CD4-positive, alpha-beta T cell (primary cell): ENCODE data around the gene MPZL2. TPM values are rescaled to one million over a fixed set of nuclear protein-coding genes. Genes with fewer than 3 reads are reported as not detected.

Experiments
- ATAC-seq: fragments of 200-7000 bp; cut with Tn5 transposase; one replicate; pipeline ENCODE4 v1.10.0; 2022; ENCODE audit warnings: mild to moderate bottlenecking; ENCODE audit not compliant: poor library complexity
- CTCF ChIA-PET: fragments of 350-600 bp; sonication (Branson Sonifier 250); formaldehyde crosslinking; loops from one replicate; lab custom pipeline; 2021; ENCODE audit warnings: antibody characterized with exemption, inconsistent platforms; lab: Charles Lee
- POLR2A ChIA-PET: fragments of 350-600 bp; sonication (Branson Sonifier 250); formaldehyde crosslinking; loops from one replicate; lab custom pipeline; 2021; ENCODE audit warnings: antibody characterized with exemption, inconsistent platforms; lab: Charles Lee
- DNase-seq, 14 experiments: peaks; one replicate each; pipeline ENCODE4 v3.0.0-alpha.2; 2013 to 2020; ENCODE audit warnings: mixed read lengths in 2 of 14
- H3K27ac ChIP-seq, 2 donors: one replicate each; pipeline versions ENCODE4 v1.5.1 to v1.7.0; 2013; ENCODE audit warnings: low read length in 2 of 2, low read depth in 1 of 2, mild to moderate bottlenecking in 1 of 2
- H3K27me3 ChIP-seq, 2 experiments: 1 replicate in 1 of 2; 2 replicates in 1 of 2; pipeline versions ENCODE4 v1.6.1 to v1.7.0; 2013; ENCODE audit warnings: low read length in 2 of 2, control low read depth in 1 of 2, mild to moderate bottlenecking in 1 of 2, moderate library complexity in 1 of 2; ENCODE audit not compliant: insufficient read depth in 2 of 2, control insufficient read depth in 1 of 2
- H3K36me3 ChIP-seq: one replicate; pipeline ENCODE4 v1.6.1; 2013; ENCODE audit warnings: low read length, control low read depth; ENCODE audit not compliant: insufficient read depth
- H3K4me1 ChIP-seq: one replicate; pipeline ENCODE4 v1.6.1; 2013; ENCODE audit warnings: low read length, control low read depth; ENCODE audit not compliant: insufficient read depth
- H3K4me3 ChIP-seq: one replicate; pipeline ENCODE4 v1.5.1; 2013; ENCODE audit warnings: mild to moderate bottlenecking, low read length, moderate library complexity
- H3K9me3 ChIP-seq, 2 experiments: 1 replicate in 1 of 2; 2 replicates in 1 of 2; pipeline versions ENCODE4 v1.6.1 to v1.7.0; 2013; ENCODE audit warnings: low read length in 2 of 2, mild to moderate bottlenecking in 2 of 2, control low read depth in 1 of 2, moderate library complexity in 1 of 2; ENCODE audit not compliant: control insufficient read depth in 1 of 2, insufficient read depth in 1 of 2
- H3K27ac Mint-ChIP-seq: one replicate; pipeline ENCODE4 v1.8.0; 2020; ENCODE audit warnings: mixed read lengths
- H3K27me3 Mint-ChIP-seq: one replicate; pipeline ENCODE4 v1.8.0; 2021; ENCODE audit warnings: mixed read lengths
- H3K36me3 Mint-ChIP-seq: one replicate; pipeline ENCODE4 v1.8.0; 2021; ENCODE audit warnings: low read depth, mixed read lengths
- H3K4me1 Mint-ChIP-seq: one replicate; pipeline ENCODE4 v1.8.0; 2021; ENCODE audit warnings: low read depth, mixed read lengths
- H3K4me3 Mint-ChIP-seq: one replicate; pipeline ENCODE4 v1.8.0; 2020; ENCODE audit warnings: mild to moderate bottlenecking, mixed read lengths
- H3K9me3 Mint-ChIP-seq: one replicate; pipeline ENCODE4 v1.8.0; 2020; ENCODE audit warnings: mixed read lengths
- CTCF ChIP-seq: fragments of 200-600 bp; IDR thresholded peaks from one replicate; pipeline ENCODE4 v1.8.0; 2022; ENCODE audit warnings: antibody characterized with exemption, mild to moderate bottlenecking
- intact Hi-C, 2 experiments: fragments of 100-400 bp; cut with DNase I in 1 of 2; cut with micrococcal nuclease in 1 of 2; formaldehyde crosslinking; loops; one replicate each; pipeline versions ENCODE4 v1.15.1 to v1.9.0; 2023 to 2025; cut with DNase I, micrococcal nuclease
- total RNA-seq, 174 experiments: library from RNA in 2 of 174; stranded (reverse) in 2 of 174; gene quantifications; one replicate each; pipeline ENCODE4 v1.2.3 and lab custom pipeline; 2021 to 2026

MPZL2 gene
- total RNA-seq, 2 experiments from 2014 or later: 0.95 to 1.8 TPM

DNA sequence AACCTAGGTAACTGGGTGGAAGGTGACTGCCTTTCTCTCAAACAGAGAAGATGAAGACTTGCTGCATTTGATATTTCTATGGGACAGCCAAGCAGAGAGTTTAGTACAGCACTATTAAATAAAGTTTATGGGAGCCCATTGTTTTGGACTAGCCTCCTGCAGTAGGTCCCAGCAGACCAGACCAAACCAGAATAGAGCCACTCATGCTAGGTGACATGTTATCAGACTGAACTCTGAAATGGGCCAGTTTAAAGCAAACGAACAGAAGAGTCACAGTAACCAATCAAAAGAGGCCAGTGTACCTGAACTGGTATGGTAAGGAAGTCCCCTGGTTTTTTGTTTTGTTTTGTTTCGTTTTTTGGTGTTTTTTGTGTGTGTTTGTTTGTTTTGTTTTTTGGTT is 7.9 kb upstream of the MPZL2 start:
- no peak overlapping the region for H3K4me3 Mint-ChIP-seq
- peaks cover 6% of the 10 kb centered on the region for H3K4me1 Mint-ChIP-seq
- ChIA-PET POLR2A (interaction anchor here (0.7 to 1.0 kb wide), 2 partner anchors 33 to 80 kb away, joined by 3 read pairs; partner anchors contain the start of gene CD3E), CTCF (interaction anchor here (0.6 kb wide), 1 partner anchor 85 kb away, joined by 3 read pairs; no protein-coding TSS in a partner anchor)
- ATAC-seq: no peak
- Histone ChIP-seq H3K27me3 (no peaks in the 10 kb centered on the region), H3K27ac (no peak overlapping the region), H3K36me3 (no peaks in the 10 kb centered on the region), H3K4me1 (peaks cover 5% of the 10 kb centered on the region), H3K4me3 (no peak overlapping the region), H3K9me3 (no peaks in the 10 kb centered on the region)
- no peak for TF ChIP-seq CTCF
- intact Hi-C loops: no loop called here
- no peaks in the 10 kb centered on the region for H3K9me3 Mint-ChIP-seq
- no peak overlapping the region for H3K27ac Mint-ChIP-seq
- no peaks in the 10 kb centered on the region for H3K36me3 Mint-ChIP-seq
- no peak for DNase-seq
- no peaks in the 10 kb centered on the region for H3K27me3 Mint-ChIP-seq

- no peak for ATAC-seq
- Histone ChIP-seq H3K36me3 (no peaks in the 10 kb centered on the region), H3K9me3 (no peaks in the 10 kb centered on the region), H3K4me3 (no peak overlapping the region), H3K4me1 (peaks cover 17% of the 10 kb centered on the region), H3K27ac (no peak overlapping the region), H3K27me3 (no peaks in the 10 kb centered on the region)
- H3K4me3 Mint-ChIP-seq: no peak overlapping the region
- H3K9me3 Mint-ChIP-seq: no peaks in the 10 kb centered on the region
- no peak for TF ChIP-seq CTCF
- H3K27me3 Mint-ChIP-seq: no peaks in the 10 kb centered on the region
- no peak for DNase-seq
- no peak overlapping the region for H3K27ac Mint-ChIP-seq
- no peaks in the 10 kb centered on the region for H3K36me3 Mint-ChIP-seq
- intact Hi-C loops: no loop called here
- CTCF ChIA-PET: no interaction called here
- POLR2A ChIA-PET: no interaction called here
- peaks cover 33% of the 10 kb centered on the region for H3K4me1 Mint-ChIP-seq
Measured at GRCh38 chr11:118267486-118267885, 3.4 kb upstream of the MPZL2 start.

DNA sequence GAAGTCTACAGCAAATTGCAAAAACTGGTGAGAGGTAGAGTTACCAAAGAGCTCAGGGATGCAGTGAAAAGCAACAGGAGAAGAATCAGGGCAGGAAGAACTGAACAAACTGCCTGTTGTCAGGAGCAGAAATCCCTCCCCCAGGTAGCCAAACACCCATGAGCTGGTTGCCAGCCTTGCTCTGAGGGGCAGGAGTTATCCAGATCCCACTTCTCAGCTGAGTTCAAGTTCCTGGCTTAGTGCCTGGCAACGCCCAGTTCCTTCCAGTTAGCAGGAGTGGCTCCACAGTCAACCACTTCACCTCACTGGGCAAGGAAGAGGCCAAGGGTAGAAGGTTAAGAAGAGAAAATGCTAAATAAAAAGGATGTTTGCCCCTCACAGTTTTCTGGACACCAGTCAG is 1.9 kb upstream of the MPZL2 start:
- POLR2A ChIA-PET: interaction anchor here (0.9 to 3.5 kb wide), 2 partner anchors 14 to 41 kb away, joined by 3 to 16 read pairs; partner anchors contain the start of genes JAML and MPZL3
- Histone ChIP-seq H3K27ac (no peak overlapping the region), H3K4me3 (no peak overlapping the region), H3K9me3 (no peaks in the 10 kb centered on the region), H3K4me1 (peaks cover 17% of the 10 kb centered on the region), H3K36me3 (no peaks in the 10 kb centered on the region), H3K27me3 (no peaks in the 10 kb centered on the region)
- Mint-ChIP-seq H3K9me3 (no peaks in the 10 kb centered on the region), H3K27ac (no peak overlapping the region), H3K36me3 (no peaks in the 10 kb centered on the region), H3K4me3 (no peak overlapping the region), H3K4me1 (peaks cover 36% of the 10 kb centered on the region), H3K27me3 (no peaks in the 10 kb centered on the region)
- DNase-seq (no peak), ATAC-seq (no peak)
- CTCF ChIA-PET: interaction anchor here (0.8 to 1.4 kb wide), 2 partner anchors 27 to 67 kb away, joined by 3 read pairs; no protein-coding TSS in a partner anchor
- TF ChIP-seq CTCF: no peak
- intact Hi-C loops: no loop called here
